ENCODE results near the gene CASP9. TPM values are rescaled to one million over a fixed set of nuclear protein-coding genes. Genes with fewer than 3 reads are reported as not detected.
A peak's percentile ranks its signal among the peaks of the same experiment; 100 is the strongest.

Gene CASP9
- total RNA-seq, 6 donors from 2014 or later, result 11.9 to 40.9 (median 15.0) TPM

DNA sequence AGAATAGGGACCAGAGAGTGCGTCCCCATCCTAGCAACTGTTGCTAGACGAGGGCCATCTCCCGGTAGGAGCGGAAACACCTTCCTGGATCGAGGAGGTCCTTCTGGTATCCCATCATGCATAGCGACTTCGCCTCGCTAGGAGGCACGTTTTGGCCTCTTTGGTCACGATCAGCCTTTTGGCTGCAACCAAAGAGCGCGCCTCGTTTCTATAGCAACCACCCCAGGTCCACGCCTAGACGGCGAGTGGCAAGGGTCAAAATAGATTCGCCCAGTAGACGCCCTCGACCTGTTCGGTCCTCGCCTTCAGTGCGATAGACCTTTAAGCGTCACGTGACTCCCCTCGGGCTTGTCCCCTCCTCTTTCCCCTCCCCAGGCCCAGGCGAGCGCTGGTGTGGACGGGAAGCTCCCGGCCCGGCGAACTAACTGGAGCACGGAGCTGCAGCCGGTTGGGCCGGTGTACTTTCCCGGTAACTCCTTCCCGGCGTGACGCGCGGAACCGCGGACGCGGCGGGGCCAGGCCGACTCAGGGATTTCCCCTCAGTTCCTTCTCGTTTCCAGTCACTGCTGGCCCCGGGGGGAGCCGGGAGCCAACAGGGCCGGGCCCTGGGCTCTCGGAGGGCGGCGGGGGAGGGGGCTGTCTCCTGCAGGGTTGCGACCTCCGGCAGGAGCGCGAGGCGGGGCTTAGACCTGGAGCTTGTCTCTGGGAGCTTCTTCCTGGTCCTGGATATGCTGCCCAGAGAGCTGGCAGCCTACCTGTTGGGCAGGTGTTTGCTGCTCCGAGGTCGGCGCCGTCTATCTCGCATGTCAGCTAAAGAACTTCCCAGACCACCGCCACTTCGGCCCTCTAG, 2.7 kb upstream of the CASP9 start, which contains the start of gene DNAJC16:
TSS of gene DNAJC16 (plus strand) at position 359 of the 850 bp plus-strand sequence. CDS start 2,258 bp downstream, outside the sequence.
- H3K4me3 ChIP-seq, result peak within 1 kb of the TSS; percentile 73 to 96 (median 87)
- peaks cover 27 to 43% (median 33%) of the 10 kb centered on the region in 4 donors for H3K4me1 ChIP-seq
- H3K9me3 ChIP-seq, result no peaks in the 10 kb centered on the region
- peak within 1 kb of the TSS; percentile 96 to 100 (median 96) for H3K27ac ChIP-seq
- DNase-seq (peak; percentile 95 to 99), ATAC-seq (ENCODE audit: low FRiP score in 2 of 2) (peak; percentile 79 to 89)
- peaks cover 0 to 10% (median 7%) of the 10 kb centered on the region in 4 donors for H3K36me3 ChIP-seq
- WGBS, 2 donors, result 0 to 2% methylated on average over 16 to 35 of the region's 65 CpGs
- TF ChIP-seq, protein P1, sequence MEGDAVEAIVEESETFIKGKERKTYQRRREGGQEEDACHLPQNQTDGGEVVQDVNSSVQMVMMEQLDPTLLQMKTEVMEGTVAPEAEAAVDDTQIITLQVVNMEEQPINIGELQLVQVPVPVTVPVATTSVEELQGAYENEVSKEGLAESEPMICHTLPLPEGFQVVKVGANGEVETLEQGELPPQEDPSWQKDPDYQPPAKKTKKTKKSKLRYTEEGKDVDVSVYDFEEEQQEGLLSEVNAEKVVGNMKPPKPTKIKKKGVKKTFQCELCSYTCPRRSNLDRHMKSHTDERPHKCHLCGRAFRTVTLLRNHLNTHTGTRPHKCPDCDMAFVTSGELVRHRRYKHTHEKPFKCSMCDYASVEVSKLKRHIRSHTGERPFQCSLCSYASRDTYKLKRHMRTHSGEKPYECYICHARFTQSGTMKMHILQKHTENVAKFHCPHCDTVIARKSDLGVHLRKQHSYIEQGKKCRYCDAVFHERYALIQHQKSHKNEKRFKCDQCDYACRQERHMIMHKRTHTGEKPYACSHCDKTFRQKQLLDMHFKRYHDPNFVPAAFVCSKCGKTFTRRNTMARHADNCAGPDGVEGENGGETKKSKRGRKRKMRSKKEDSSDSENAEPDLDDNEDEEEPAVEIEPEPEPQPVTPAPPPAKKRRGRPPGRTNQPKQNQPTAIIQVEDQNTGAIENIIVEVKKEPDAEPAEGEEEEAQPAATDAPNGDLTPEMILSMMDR (IDR thresholded peaks at IDR 0.05), result peak in 4 of 6 experiments; percentile 23 to 57 (median 44)
- peak; percentile 96 to 97 for TF ChIP-seq POLR2AphosphoS5 (IDR thresholded peaks at IDR 0.05)
- TF ChIP-seq EP300 (IDR thresholded peaks at IDR 0.05), result peak in 2 of 4 donors; percentile 35 to 93
- TF ChIP-seq POLR2A (IDR thresholded peaks at IDR 0.05), result peak; percentile 20 to 92 (median 67)
- H3K27me3 ChIP-seq, result no peaks in the 10 kb centered on the region

DNA sequence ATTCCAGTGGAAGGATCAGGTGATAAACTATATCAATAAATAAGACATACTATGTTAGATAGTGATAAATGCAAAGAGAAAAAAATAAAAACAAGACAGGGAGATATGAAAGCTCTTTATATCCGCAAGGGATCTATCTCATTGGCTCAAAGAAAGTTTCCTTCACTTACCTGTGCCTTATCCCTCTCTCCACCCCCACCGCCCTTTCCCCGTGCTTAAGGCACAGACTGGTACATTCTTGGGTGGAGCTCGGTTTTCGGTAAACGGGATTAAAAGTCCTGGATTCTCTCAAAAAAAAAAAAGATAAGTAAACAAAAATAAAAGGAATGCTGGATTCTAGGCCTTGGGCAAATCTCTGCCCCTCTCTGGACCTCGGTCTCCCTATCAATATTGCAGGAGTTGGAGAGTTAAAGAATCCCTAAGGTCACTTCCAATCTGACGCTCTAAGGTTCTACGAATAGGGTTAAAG, 2.0 kb upstream of the CASP9 start:
- Histone ChIP-seq H3K4me3 (peak overlapping the region in 3 of 4 donors; percentile 73 to 96 (median 83)), H3K27me3 (no peaks in the 10 kb centered on the region), H3K27ac (peak overlapping the region; percentile 96 to 100 (median 96)), H3K4me1 (peaks cover 27 to 43% (median 33%) of the 10 kb centered on the region in 4 donors), H3K9me3 (no peaks in the 10 kb centered on the region), H3K36me3 (peaks cover 0 to 8% (median 7%) of the 10 kb centered on the region in 4 donors)
- ATAC-seq (ENCODE audit: low FRiP score in 2 of 2), result no peak
- TF ChIP-seq, protein P1 (IDR thresholded peaks at IDR 0.05), result no peak
- TF ChIP-seq POLR2AphosphoS5 (IDR thresholded peaks at IDR 0.05) (no peak), POLR2A (IDR thresholded peaks at IDR 0.05) (no peak), EP300 (IDR thresholded peaks at IDR 0.05) (no peak)
- WGBS, 2 donors, result 13 to 18% methylated on average over 9 of the region's 9 CpGs
- peak in 1 of 2 donors; percentile 54 for DNase-seq

DNA sequence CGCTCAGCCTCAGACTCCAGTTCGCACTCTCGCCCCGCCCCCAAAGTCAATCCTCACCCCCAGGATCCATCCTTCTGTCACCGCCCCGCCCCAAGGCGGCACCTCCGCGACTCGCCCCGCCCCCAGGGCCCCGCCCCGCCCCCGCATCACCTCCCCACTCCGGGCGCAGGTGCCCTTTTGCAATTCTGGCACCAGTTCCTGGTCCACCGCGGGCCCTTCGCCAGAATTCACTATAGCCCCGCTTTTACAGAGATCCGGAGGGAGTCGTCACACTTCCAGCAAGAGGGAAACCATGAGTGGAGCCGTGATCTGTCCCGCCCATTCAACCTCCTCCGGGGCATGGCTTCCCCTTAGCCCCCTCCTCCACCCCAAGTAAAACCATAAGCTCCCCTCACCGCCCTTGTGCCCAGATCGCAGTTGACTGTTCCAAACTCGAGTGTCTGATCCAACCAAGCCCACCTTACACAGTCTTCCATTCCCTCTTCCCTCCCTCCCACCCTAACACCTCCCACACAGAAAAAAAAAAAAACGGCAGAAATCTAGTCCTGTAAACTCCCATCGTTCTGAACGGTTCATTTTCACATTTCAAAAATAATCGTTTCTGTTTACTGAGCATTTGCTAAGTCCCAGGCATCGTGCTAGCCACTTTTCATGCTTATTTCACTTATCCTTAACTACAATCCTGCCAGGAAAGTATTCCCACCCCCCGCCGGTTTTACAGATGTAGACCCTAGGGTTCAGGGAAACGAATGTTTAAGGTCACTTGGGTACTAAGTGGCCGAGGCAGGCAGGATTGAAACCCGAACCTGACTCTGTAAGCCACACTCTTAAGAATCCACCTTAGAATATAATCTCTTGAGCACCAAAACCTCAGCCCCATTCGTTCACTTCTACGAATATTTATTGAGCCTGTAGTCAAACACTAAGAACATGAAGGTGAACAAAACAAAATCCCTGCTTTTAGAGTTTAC, 1.3 kb upstream of the CASP9 start:
- Histone ChIP-seq H3K27ac (peak overlapping the region; percentile 96 to 100 (median 96)), H3K4me1 (peaks cover 27 to 43% (median 33%) of the 10 kb centered on the region in 4 donors), H3K27me3 (no peaks in the 10 kb centered on the region), H3K9me3 (no peaks in the 10 kb centered on the region), H3K36me3 (peaks cover 0 to 2% (median 1%) of the 10 kb centered on the region in 4 donors), H3K4me3 (peak overlapping the region; percentile 45 to 96 (median 78))
- TF ChIP-seq EP300 (IDR thresholded peaks at IDR 0.05), result no peak
- peak in 1 of 2 donors; percentile 39 for TF ChIP-seq POLR2AphosphoS5 (IDR thresholded peaks at IDR 0.05)
- TF ChIP-seq, protein P1 (IDR thresholded peaks at IDR 0.05), result no peak
- TF ChIP-seq POLR2A (IDR thresholded peaks at IDR 0.05), result peak in 1 of 4 donors; percentile 42
- 3 to 4% methylated on average over 22 to 38 of the region's 40 CpGs for whole genome bisulfite sequencing, 2 donors
- peak; percentile 83 to 93 for ATAC-seq (ENCODE audit: low FRiP score in 2 of 2)
- peak; percentile 28 to 97 for DNase-seq

DNA sequence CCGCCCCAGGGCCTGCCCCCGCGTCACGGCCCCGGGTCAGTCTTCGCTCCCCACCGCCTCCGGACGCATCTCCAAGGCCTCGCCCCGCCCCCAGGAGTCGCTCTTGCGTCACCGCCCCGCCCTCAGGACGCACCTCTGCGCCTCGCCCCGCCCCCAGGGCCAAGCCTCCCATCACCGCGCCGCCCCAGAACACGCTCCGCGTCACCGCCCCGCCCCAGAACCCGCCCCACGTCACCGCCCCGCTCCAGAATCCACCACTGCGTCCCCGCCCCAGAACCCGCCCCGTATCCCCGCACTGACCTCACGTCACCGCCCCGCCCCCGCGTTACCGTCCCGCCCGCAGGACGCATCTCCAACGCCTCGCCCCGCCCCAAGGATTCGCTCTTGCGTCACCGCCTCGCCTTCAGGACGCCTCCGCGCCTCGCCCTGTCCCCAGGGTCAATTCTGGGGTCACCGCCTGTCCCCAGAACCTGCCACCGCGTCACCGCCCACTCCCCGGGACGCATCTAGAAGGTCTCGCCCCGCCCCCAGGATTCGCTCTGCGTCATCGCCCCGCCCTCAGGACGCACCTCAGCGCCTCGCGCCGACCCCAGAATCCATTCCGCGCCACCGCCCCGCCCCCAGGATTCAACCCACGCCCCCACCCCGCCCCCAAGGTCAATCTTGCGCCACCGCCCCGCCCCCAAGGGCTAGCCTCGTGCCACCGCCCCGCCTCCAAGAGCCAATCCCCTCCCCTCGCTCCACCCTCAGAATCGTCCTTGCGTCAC, 451 bp upstream of the CASP9 start:
- peak overlapping the region; percentile 96 to 100 (median 96) for H3K27ac ChIP-seq
- 1% methylated on average over 23 of the region's 88 CpGs; no CpG with 5 or more reads in 1 of the 2 donors for WGBS, 2 donors
- no peaks in the 10 kb centered on the region for H3K36me3 ChIP-seq
- no peaks in the 10 kb centered on the region for H3K9me3 ChIP-seq
- peak; percentile 100 for DNase-seq
- no peaks in the 10 kb centered on the region for H3K27me3 ChIP-seq
- no peak for TF ChIP-seq POLR2A (IDR thresholded peaks at IDR 0.05)
- peak; percentile 27 to 78 for TF ChIP-seq POLR2AphosphoS5 (IDR thresholded peaks at IDR 0.05)
- TF ChIP-seq, protein P1 (IDR thresholded peaks at IDR 0.05), result no peak
- TF ChIP-seq EP300 (IDR thresholded peaks at IDR 0.05), result peak in 1 of 4 donors; percentile 30
- peaks cover 27 to 43% (median 33%) of the 10 kb centered on the region in 4 donors for H3K4me1 ChIP-seq
- H3K4me3 ChIP-seq, result peak overlapping the region in 3 of 4 donors; percentile 73 to 96 (median 83)
- ATAC-seq (ENCODE audit: low FRiP score in 2 of 2), result peak; percentile 86 to 91
